Measurements from ENCODE around the gene CEP72.
"Not testable (repeated sequence)": the region's sequence is repeated elsewhere in the genome, so short reads cannot be mapped to it uniquely, and the experiment has no call there.

The CEP72 gene

DNA sequence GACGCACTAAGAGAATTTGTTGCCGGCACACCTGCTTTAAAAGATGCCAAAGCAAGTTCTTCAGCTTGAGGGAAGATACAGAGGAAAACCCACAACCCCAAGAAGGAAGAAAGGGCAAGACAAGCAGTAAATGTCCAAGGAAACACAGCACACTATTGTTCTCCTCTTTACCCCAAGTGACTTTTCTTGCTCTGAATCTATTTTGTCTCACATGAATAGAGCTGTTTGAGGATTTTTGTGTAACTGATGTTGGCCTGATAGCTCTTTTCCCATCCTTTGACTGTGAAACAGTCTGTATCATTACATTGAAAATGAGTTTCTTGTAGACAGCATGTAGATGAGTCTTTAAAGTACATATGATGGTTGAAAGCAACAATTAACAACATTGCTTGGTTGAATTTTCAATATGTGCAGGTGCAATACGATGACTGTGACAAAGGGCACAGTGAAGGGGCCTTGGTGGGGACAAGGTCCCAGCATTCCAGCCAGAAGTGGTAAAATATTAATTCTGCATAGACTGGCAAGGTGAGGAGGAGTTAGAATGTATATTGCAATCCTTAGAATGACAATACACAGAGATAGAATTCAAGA lies 16.8 kb upstream of the CEP72 start:
- DNase-seq (ENCODE audit: insufficient read length, low spot score) (no peak), FAIRE-seq (peak; percentile 28)

- DNase-seq (ENCODE audit: insufficient read length, low spot score) (no peak), FAIRE-seq (no peak)
Observed at GRCh38 chr5:597871-598563, 14.1 kb upstream of the CEP72 start.

- no peak for DNase-seq (ENCODE audit: insufficient read length, low spot score)
- FAIRE-seq: peak; percentile 58
Observed at GRCh38 chr5:598564-598890, 13.6 kb upstream of the CEP72 start.

- FAIRE-seq (no peak), DNase-seq (ENCODE audit: insufficient read length, low spot score) (no peak)
Observed at GRCh38 chr5:600886-601541, 11.1 kb upstream of the CEP72 start.

GRCh38 chr5:601771-602465 lies 10.2 kb upstream of the CEP72 start:
- no peak for DNase-seq (ENCODE audit: insufficient read length, low spot score)
- no peak for FAIRE-seq

DNA sequence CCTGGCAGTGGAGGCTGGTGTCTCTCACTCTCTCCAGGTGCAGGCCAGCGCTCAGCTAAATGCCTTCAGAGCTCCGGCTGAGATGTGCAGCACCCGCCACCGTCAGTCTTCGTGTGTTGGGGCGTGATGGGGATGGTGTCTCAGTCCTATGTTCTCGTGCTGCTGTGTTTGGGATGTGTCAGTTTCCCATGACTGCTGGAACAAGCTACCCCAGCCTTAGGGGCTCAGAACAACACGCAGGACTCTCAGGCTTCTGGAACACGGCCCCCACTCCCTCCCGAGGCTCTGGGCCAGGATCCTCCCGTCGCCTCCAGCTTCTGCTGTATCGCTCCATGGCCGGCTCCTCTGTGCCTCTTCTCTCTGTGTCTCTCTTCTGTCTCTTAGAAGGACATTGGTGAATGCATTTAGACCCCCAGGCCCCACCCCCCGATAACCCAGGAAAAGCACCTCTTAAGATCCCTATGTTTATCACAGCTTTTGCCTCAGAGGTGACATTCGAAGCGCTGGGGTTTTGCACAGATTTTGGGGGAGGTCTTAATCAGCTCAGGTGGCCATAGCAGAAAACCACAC lies 9.6 kb upstream of the CEP72 start:
- FAIRE-seq (peak; percentile 20), DNase-seq (ENCODE audit: insufficient read length, low spot score) (no peak)

- peak; percentile 68 for FAIRE-seq
- no peak for DNase-seq (ENCODE audit: insufficient read length, low spot score)
Observed at GRCh38 chr5:603081-603998, 8.8 kb upstream of the CEP72 start.

DNA sequence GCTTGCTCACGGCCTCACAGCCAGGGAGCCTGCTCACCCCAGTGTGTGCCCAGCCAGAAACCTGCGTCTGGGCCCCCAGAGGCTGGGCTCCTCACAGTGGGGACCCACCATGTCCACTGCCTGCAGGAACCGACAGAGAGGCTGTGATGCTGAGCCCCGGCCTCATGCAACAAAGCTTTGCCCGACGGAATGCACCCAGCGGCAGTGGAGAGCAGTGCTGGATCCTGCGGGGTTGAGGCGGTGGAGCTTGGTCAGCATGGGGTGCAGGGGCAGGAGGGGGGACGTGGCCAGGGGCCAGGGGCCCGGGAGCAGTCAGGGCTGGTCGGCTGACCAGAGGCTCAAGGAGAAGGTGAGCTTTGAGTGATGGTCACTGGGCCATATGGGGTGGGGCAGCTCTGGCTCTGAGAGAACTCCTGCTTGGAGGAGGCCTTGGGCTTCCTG lies 7.7 kb upstream of the CEP72 start:
- FAIRE-seq (no peak), DNase-seq (ENCODE audit: insufficient read length, low spot score) (no peak)

- not testable (repeated sequence) for FAIRE-seq; DNase-seq (ENCODE audit: insufficient read length, low spot score)
Observed at GRCh38 chr5:605090-605489, 7.0 kb upstream of the CEP72 start.

GRCh38 chr5:606061-606460 lies 6.1 kb upstream of the CEP72 start:
- FAIRE-seq: no peak
- DNase-seq (ENCODE audit: insufficient read length, low spot score): no peak

DNA sequence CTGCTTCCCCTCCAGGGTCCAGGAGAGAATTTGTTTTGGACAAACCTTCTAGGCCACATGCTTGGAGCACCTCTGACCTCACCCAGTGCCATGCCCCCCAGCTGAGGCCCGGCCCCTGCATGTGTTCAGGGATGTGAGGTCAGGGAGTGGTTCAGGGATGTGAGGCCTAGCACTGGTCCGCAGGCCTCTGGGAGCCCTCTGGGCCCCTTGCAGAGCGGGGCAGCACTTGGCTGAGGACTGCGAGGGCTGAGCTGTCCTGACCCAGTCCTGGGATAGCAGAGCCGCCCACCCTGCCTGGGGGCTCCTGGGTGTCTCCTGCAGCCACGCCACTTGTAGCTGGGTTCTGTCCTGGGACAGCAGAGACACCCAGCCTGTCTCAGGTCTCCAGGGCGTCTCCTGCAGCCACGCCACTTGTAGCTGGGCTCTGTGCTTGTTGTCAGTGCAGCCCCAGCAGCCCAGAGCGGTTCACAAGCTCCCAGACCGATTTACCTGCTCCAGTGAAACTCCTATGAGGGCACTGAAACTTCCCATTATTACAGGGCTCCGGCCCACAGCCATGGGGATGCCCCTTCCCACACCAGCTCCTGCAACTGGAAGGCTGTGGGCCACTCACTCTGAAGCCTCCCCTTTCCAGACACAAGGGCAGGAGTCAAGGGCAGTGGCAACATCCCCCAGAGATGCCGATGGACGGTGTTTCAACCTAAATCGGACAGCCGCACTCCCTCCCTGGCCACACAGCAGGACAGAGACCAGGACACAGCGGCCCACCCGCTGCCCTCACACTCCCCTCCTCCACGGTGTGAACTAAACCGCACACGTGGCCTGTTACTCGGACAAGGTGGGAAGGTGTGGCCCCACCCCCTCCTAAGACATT lies 5.4 kb upstream of the CEP72 start:
- DNase-seq (ENCODE audit: insufficient read length, low spot score): no peak
- FAIRE-seq: no peak

DNA sequence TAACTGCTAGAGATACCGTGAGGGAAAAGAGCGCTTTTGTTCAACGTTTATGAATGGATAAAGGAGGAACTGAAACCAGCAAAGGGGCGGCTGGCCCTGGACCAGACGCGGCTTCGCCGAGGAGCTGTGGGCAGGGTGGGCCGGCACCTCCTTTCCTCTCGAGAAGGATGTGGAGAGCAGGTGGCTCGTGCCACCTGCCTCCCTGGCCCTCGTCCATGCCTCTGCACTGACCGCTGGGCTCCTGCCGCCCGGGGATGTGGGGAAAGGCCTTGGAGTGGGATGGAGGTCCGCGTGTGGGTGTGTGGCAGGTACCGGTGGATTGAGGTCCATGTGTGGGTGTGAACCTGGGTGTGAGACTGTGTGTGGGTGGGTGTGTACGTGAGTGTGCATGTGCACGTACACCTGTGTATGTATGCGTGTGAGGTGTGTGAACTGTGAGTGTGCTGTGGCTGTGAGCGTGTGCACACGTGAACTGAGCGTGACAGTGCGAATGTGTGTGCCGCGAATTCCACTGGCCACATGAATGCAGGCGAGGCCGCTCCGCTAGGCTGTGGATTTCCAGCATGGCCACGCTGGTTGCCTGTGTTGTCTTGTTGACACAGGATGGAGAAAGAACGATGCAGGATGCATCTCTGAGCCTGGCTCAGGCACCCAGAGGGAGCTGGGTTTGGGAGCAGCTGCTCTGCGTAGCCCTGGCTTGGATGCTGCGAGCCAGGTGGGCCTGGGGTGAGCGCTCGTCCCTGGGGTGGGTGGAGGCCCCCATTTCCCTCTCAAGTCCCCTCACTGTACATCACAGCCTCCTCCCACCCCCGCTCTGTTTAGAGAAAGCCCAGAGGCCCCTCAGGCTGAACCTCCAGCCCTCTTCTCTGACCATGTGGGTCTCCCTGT lies 4.4 kb upstream of the CEP72 start:
- peak; percentile 96 for FAIRE-seq
- no peak for DNase-seq (ENCODE audit: insufficient read length, low spot score)

- FAIRE-seq (peak; percentile 51), DNase-seq (ENCODE audit: insufficient read length, low spot score) (no peak)
Observed at GRCh38 chr5:608429-609370, 3.4 kb upstream of the CEP72 start.

DNA sequence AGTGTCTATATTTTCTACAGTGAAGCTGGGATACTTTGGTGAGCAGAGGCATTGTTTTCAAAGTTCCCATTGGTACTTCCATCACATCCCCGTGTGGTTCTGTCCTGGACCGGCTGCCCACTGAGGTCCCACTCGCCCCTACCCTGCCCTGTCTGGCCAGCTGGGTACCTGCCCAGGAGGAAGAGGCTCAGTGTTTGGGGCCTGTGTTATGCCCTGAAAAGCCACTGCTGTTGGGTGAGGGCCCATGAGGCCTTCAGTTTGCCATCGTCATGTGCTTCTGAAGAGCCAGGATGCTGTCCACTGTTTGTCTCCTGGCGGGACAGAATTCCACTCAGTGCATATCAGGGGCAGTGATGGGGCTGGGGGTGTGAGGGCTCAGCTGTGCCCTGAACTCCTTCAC lies 2.6 kb upstream of the CEP72 start:
- DNase-seq (ENCODE audit: insufficient read length, low spot score) (no peak), FAIRE-seq (no peak)

- FAIRE-seq (peak; percentile 82), DNase-seq (ENCODE audit: insufficient read length, low spot score) (no peak)
Observed at GRCh38 chr5:610011-610743, 2.0 kb upstream of the CEP72 start.

Measured in HTR-8/SVneo (cell line).